IMR-90 (cell line): ENCODE measurements around the gene CHSY3. TPM values are rescaled to one million over a fixed set of nuclear protein-coding genes. Genes with fewer than 3 reads are reported as not detected.

Experiments used
- ATAC-seq: fragments of 200-7000 bp; cut with Tn5 transposase; 2 replicates; pipeline ENCODE4 v1.9.1; 2020; ENCODE audit warnings: low read depth, mild to moderate bottlenecking, moderate library complexity
- BruUV-seq: library from RNA; stranded (reverse); fragments of 400-500 nt; replicated peaks from 2 replicates; lab custom pipeline; 2021; lab: Mats Ljungman, UMichigan
- CTCF ChIA-PET: fragments of 300-600 bp; formaldehyde crosslinking; extraction: SDS; loops from one replicate; lab custom pipeline; 2021; ENCODE audit warnings: antibody characterized with exemption; lab: Yijun Ruan, JAX
- POLR2A ChIA-PET: fragments of 300-600 bp; sonication (Branson Sonifier 250); formaldehyde crosslinking; loops from one replicate; lab custom pipeline; 2022; ENCODE audit warnings: antibody characterized with exemption; ENCODE audit not compliant: unreplicated experiment; lab: Charles Lee
- DNase-seq: peaks from one replicate; pipeline ENCODE4 v3.0.0; 2013
- H2AFZ ChIP-seq: replicated peaks from 2 replicates; pipeline ENCODE3; 2013; ENCODE audit warnings: low read length, mild to moderate bottlenecking; ENCODE audit not compliant: poor library complexity
- H2AK5ac ChIP-seq: 2 replicates; pipeline ENCODE4 v1.6.1; 2013; ENCODE audit warnings: low read depth, low read length, inconsistent platforms
- H2AK9ac ChIP-seq: replicated peaks from 2 replicates; pipeline ENCODE3; 2013; ENCODE audit warnings: mild to moderate bottlenecking, low read depth, low read length, moderate library complexity; ENCODE audit not compliant: poor library complexity
- H2BK120ac ChIP-seq: 2 replicates; pipeline ENCODE4 v1.6.1; 2013; ENCODE audit warnings: low read depth, low read length, inconsistent platforms
- H2BK15ac ChIP-seq: 3 replicates; pipeline ENCODE4 v1.6.1; 2013; ENCODE audit warnings: low read depth, low read length, inconsistent platforms
- H2BK20ac ChIP-seq: 2 replicates; pipeline ENCODE4 v1.6.1; 2013; ENCODE audit warnings: low read depth, mild to moderate bottlenecking, inconsistent platforms, low read length, moderate library complexity
- H2BK5ac ChIP-seq: 2 replicates; pipeline ENCODE4 v1.6.1; 2013; ENCODE audit warnings: mild to moderate bottlenecking, low read depth, low read length, inconsistent platforms; ENCODE audit not compliant: poor library complexity, severe bottlenecking
- H3K14ac ChIP-seq: replicated peaks from 2 replicates; pipeline ENCODE4 v1.6.1; 2013; ENCODE audit warnings: low read depth, low read length, inconsistent platforms
- H3K18ac ChIP-seq: 2 replicates; pipeline ENCODE4 v1.6.1; 2013; ENCODE audit warnings: low read depth, low read length, control low read depth
- H3K23ac ChIP-seq: 2 replicates; pipeline ENCODE4 v1.6.1; 2013; ENCODE audit warnings: low read depth, low read length, inconsistent platforms
- H3K27ac ChIP-seq: 2 replicates; pipeline ENCODE4 v1.5.1; 2013; ENCODE audit warnings: mild to moderate bottlenecking, control low read depth, low read length; ENCODE audit not compliant: insufficient read depth
- H3K27me3 ChIP-seq: 2 replicates; pipeline ENCODE4 v1.6.1; 2013; ENCODE audit warnings: low read length; ENCODE audit not compliant: control insufficient read depth, insufficient read depth
- H3K36me3 ChIP-seq: 2 replicates; pipeline ENCODE4 v1.6.1; 2013; ENCODE audit warnings: low read length, mixed read lengths; ENCODE audit not compliant: control insufficient read depth, insufficient read depth
- H3K4ac ChIP-seq: 2 replicates; pipeline ENCODE4 v1.6.1; 2013; ENCODE audit warnings: low read depth, low read length, inconsistent platforms
- H3K4me1 ChIP-seq: 2 replicates; pipeline ENCODE4 v1.6.1; 2013; ENCODE audit warnings: low read length, mixed read lengths; ENCODE audit not compliant: control insufficient read depth, insufficient read depth
- H3K4me2 ChIP-seq: 2 replicates; pipeline ENCODE4 v1.6.1; 2013; ENCODE audit warnings: low read depth, mild to moderate bottlenecking, control low read depth, low read length, moderate library complexity
- H3K4me3 ChIP-seq: 2 replicates; pipeline ENCODE4 v1.5.1; 2013; ENCODE audit warnings: low read depth, mild to moderate bottlenecking, control low read depth, low read length, moderate library complexity; ENCODE audit not compliant: insufficient read depth
- H3K56ac ChIP-seq: 2 replicates; pipeline ENCODE4 v1.6.1; 2013; ENCODE audit warnings: low read length, inconsistent platforms; ENCODE audit not compliant: insufficient read depth; ENCODE audit errors: extremely low read depth
- H3K79me1 ChIP-seq, 2 experiments: 2 replicates each; pipeline ENCODE4 v1.6.1; 2013; ENCODE audit warnings: low read length in 2 of 2, inconsistent platforms in 1 of 2, low read depth in 1 of 2
- H3K9ac ChIP-seq: 2 replicates; pipeline ENCODE4 v1.6.1; 2013; ENCODE audit warnings: low read depth, low read length, control low read depth
- H3K9me1 ChIP-seq: 2 replicates; pipeline ENCODE4 v1.6.1; 2013; ENCODE audit warnings: low read length, inconsistent platforms; ENCODE audit not compliant: insufficient read depth
- H3K9me3 ChIP-seq: 2 replicates; pipeline ENCODE4 v1.6.1; 2013; ENCODE audit warnings: low read length; ENCODE audit not compliant: control insufficient read depth, insufficient read depth
- H4K20me1 ChIP-seq: 2 replicates; pipeline ENCODE4 v1.6.1; 2013; ENCODE audit warnings: low read length, inconsistent platforms; ENCODE audit not compliant: insufficient read depth
- H4K5ac ChIP-seq: 2 replicates; pipeline ENCODE4 v1.6.1; 2013; ENCODE audit warnings: mild to moderate bottlenecking, low read depth, low read length, control low read depth
- H4K8ac ChIP-seq, 2 experiments: 2 replicates each; pipeline ENCODE4 v1.6.1; 2013; ENCODE audit warnings: low read depth in 2 of 2, low read length in 2 of 2, control low read depth in 1 of 2, inconsistent platforms in 1 of 2
- H4K91ac ChIP-seq: 2 replicates; pipeline ENCODE4 v1.6.1; 2013; ENCODE audit warnings: low read depth, low read length, inconsistent platforms; ENCODE audit not compliant: insufficient read depth
- BHLHE40 ChIP-seq: fragments of 150-350 bp; IDR thresholded peaks from 2 replicates; pipeline ENCODE4 v1.6.1; 2016; ENCODE audit warnings: mild to moderate bottlenecking, low read depth, low read length
- CEBPB ChIP-seq: IDR thresholded peaks from 2 replicates; pipeline ENCODE4 v1.6.1; 2012; ENCODE audit warnings: low read depth, low read length, improper control_type of control experiment
- CHD1 ChIP-seq: IDR thresholded peaks from 2 replicates; pipeline ENCODE4 v1.6.1; 2012; ENCODE audit warnings: low read depth, low read length, improper control_type of control experiment
- CTCF ChIP-seq: conservative IDR thresholded peaks from 2 replicates; pipeline ENCODE4 v1.5.1; 2012; ENCODE audit warnings: mild to moderate bottlenecking, low read depth, low read length, improper control_type of control experiment
- ELK1 ChIP-seq: fragments of 150-350 bp; IDR thresholded peaks from 2 replicates; pipeline ENCODE4 v1.6.1; 2016; ENCODE audit warnings: low read depth, mild to moderate bottlenecking, low read length, moderate library complexity, borderline replicate concordance
- FOS ChIP-seq: fragments of 150-350 bp; IDR thresholded peaks from 2 replicates; pipeline ENCODE4 v1.6.1; 2016; ENCODE audit warnings: low read depth, low read length
- MAFK ChIP-seq: IDR thresholded peaks from 2 replicates; pipeline ENCODE4 v1.6.1; 2012; ENCODE audit warnings: low read depth, low read length, improper control_type of control experiment
- MAZ ChIP-seq: IDR thresholded peaks from 2 replicates; pipeline ENCODE4 v1.6.1; 2012; ENCODE audit warnings: low read depth, mild to moderate bottlenecking, low read length, improper control_type of control experiment, moderate library complexity, borderline replicate concordance
- MXI1 ChIP-seq: IDR thresholded peaks from 2 replicates; pipeline ENCODE4 v1.6.1; 2012; ENCODE audit warnings: low read depth, mild to moderate bottlenecking, low read length, moderate library complexity, borderline replicate concordance
- NFE2L2 ChIP-seq: fragments of 150-350 bp; IDR thresholded peaks from 2 replicates; pipeline ENCODE4 v1.6.1; 2016; ENCODE audit warnings: low read depth, mild to moderate bottlenecking, low read length
- POLR2A ChIP-seq: IDR thresholded peaks from 2 replicates; pipeline ENCODE4 v1.6.1; 2012; ENCODE audit warnings: mild to moderate bottlenecking, low read depth, low read length
- RAD21 ChIP-seq: IDR thresholded peaks from 2 replicates; pipeline ENCODE4 v1.6.1; 2012; ENCODE audit warnings: low read length, improper control_type of control experiment
- RCOR1 ChIP-seq: IDR thresholded peaks from 2 replicates; pipeline ENCODE4 v1.6.1; 2012; ENCODE audit warnings: mild to moderate bottlenecking, low read length, improper control_type of control experiment; ENCODE audit not compliant: insufficient replicate concordance
- RFX5 ChIP-seq: IDR thresholded peaks from 2 replicates; pipeline ENCODE4 v1.8.0; 2012; ENCODE audit warnings: low read depth, mild to moderate bottlenecking, low read length, moderate library complexity
- SMC3 ChIP-seq: fragments of 150-350 bp; IDR thresholded peaks from 2 replicates; pipeline ENCODE4 v1.6.1; 2016; ENCODE audit warnings: low read depth, mild to moderate bottlenecking, antibody characterized with exemption, low read length, moderate library complexity
- USF2 ChIP-seq: fragments of 150-350 bp; IDR thresholded peaks from 2 replicates; pipeline ENCODE4 v1.6.1; 2017; ENCODE audit warnings: mild to moderate bottlenecking, antibody characterized with exemption, low read length, low read depth
- WGBS, 2 experiments: methylation state at CpG; one replicate each; pipeline versions ENCODE4 v1.1.5 to v1.1.7; 2013; ENCODE audit warnings: missing lambda C conversion rate in 2 of 2; ENCODE audit not compliant: insufficient read length in 1 of 2; ENCODE audit errors: extremely low coverage in 2 of 2; 5-methylcytosine and 5-hydroxymethylcytosine counted together
- dilution Hi-C: fragments of 300-500 bp; cut with HindIII; formaldehyde crosslinking; loops from one replicate; pipeline ENCODE4 v1.14.3; 2018; ENCODE audit warnings: low sequenced_read_pairs; ENCODE audit not compliant: unreplicated experiment
- in situ Hi-C: fragments of 300-500 bp; cut with MboI; formaldehyde crosslinking; loops from 3 replicates; pipeline ENCODE4 v1.14.3; 2019; ENCODE audit warnings: low sequenced_read_pairs, inconsistent platforms, mixed read lengths
- intact Hi-C: fragments of 100-400 bp; cut with micrococcal nuclease; formaldehyde crosslinking; loops from 2 replicates; pipeline ENCODE4 v1.10.0; 2022
- polyA plus RNA-seq, 3 experiments: library from polyadenylated mRNA; depleted of rRNA; stranded (reverse); fragments of >200 nt; gene quantifications; 2 replicates each; pipeline ENCODE4 v1.2.3, GENCODE V29; 2012; ENCODE audit warnings: low replicate concordance in 1 of 3
- total RNA-seq: library from RNA; depleted of rRNA; stranded (reverse); fragments of >200 nt; gene quantifications from 2 replicates; pipeline ENCODE4 v1.2.3, GENCODE V29; 2012

CHSY3 gene
- total and polyA plus RNA-seq, 2 of the 4 experiments (the other 2 are of a cell fraction), result 0.62 to 1.3 TPM

- H3K36me3 ChIP-seq, result no peaks in the 10 kb centered on the region
- no peak overlapping the region for H3K4me2 ChIP-seq
- no peaks in the 10 kb centered on the region for H3K27me3 ChIP-seq
- no peak overlapping the region for H4K91ac ChIP-seq
- H2AK9ac ChIP-seq, result no peak overlapping the region
- H2BK5ac ChIP-seq, result no peak overlapping the region
- no peak overlapping the region for H3K14ac ChIP-seq
- H3K4me1 ChIP-seq, result no peaks in the 10 kb centered on the region
- in situ Hi-C loops (loop anchor here (25.0 kb wide), 1 partner anchor 1491 kb away; no protein-coding TSS in a partner anchor), intact Hi-C loops (no loop called here), dilution Hi-C loops (no loop called here)
- no peak overlapping the region for H4K5ac ChIP-seq
- DNase-seq, result no peak
- H2AK5ac ChIP-seq, result no peak overlapping the region
- no peaks in the 10 kb centered on the region for H4K20me1 ChIP-seq
- no peak overlapping the region for H3K18ac ChIP-seq
- H2BK20ac ChIP-seq, result no peak overlapping the region
- H2BK15ac ChIP-seq, result no peak overlapping the region
- no peak overlapping the region for H4K8ac ChIP-seq
- BruUV-seq, result no TSS peak
- no peak overlapping the region for H2AFZ ChIP-seq
- H3K9me1 ChIP-seq, result no peaks in the 10 kb centered on the region
- no peak overlapping the region for H3K56ac ChIP-seq
- H3K4me3 ChIP-seq, result no peak overlapping the region
- H3K27ac ChIP-seq, result no peak overlapping the region
- POLR2A ChIA-PET, result no interaction called here
- CTCF ChIA-PET, result no interaction called here
- TF ChIP-seq USF2, result no peak
- no peak for TF ChIP-seq SMC3
- TF ChIP-seq ELK1, result no peak
- TF ChIP-seq RFX5, result no peak
- no peak for TF ChIP-seq CEBPB
- no peak for TF ChIP-seq MXI1
- no peak for TF ChIP-seq RCOR1
- TF ChIP-seq POLR2A, result no peak
- no peak for TF ChIP-seq NFE2L2
- TF ChIP-seq BHLHE40, result no peak
- TF ChIP-seq MAZ, result no peak
- TF ChIP-seq FOS, result no peak
- no peak for TF ChIP-seq MAFK
- TF ChIP-seq CTCF, result no peak
- TF ChIP-seq CHD1, result no peak
- TF ChIP-seq RAD21, result no peak
- H3K9me3 ChIP-seq, result no peaks in the 10 kb centered on the region
- H3K79me1 ChIP-seq, result no peaks in the 10 kb centered on the region
- no peak overlapping the region for H2BK120ac ChIP-seq
- no peak overlapping the region for H3K9ac ChIP-seq
- no peak overlapping the region for H3K23ac ChIP-seq
- no peak overlapping the region for H3K4ac ChIP-seq
- WGBS, 2 experiments, result no CpG with 5 or more reads among the region's 4 CpGs
- no peak for ATAC-seq
Measured at GRCh38 chr5:129921204-129921603, 16.9 kb downstream of the CHSY3 start.
